Liver (tissue), 9 donors: ENCODE measurements around the gene NTHL1. TPM values are rescaled to one million over a fixed set of nuclear protein-coding genes. Genes with fewer than 3 reads are reported as not detected.
A peak's percentile ranks its signal among the peaks of the same experiment; 100 is the strongest.

Experiments
- DNase-seq: peaks from one replicate; pipeline ENCODE4 v3.0.0-alpha.2; 2017; ENCODE audit warnings: low spot score
- H3K27ac ChIP-seq, 2 donors: one replicate each; pipeline ENCODE4 v1.7.0; 2013; ENCODE audit warnings: inconsistent platforms in 2 of 2, low read length in 2 of 2, control low read depth in 1 of 2, low read depth in 1 of 2, mild to moderate bottlenecking in 1 of 2
- H3K27me3 ChIP-seq, 4 donors: one replicate each; pipeline versions ENCODE4 v1.6.1 to v1.7.0; 2013; ENCODE audit warnings: low read length in 3 of 4, inconsistent platforms in 1 of 4, mild to moderate bottlenecking in 1 of 4, moderate library complexity in 1 of 4; ENCODE audit not compliant: control insufficient read depth in 4 of 4, insufficient read depth in 4 of 4
- H3K36me3 ChIP-seq, 4 donors: one replicate each; pipeline versions ENCODE4 v1.6.1 to v1.7.0; 2013; ENCODE audit warnings: low read length in 3 of 4, mild to moderate bottlenecking in 3 of 4, low read depth in 1 of 4, moderate library complexity in 1 of 4; ENCODE audit not compliant: control insufficient read depth in 4 of 4, insufficient read depth in 3 of 4
- H3K4me1 ChIP-seq, 4 donors: one replicate each; pipeline versions ENCODE4 v1.6.1 to v1.7.0; 2013; ENCODE audit warnings: low read length in 3 of 4, mild to moderate bottlenecking in 3 of 4, moderate library complexity in 1 of 4; ENCODE audit not compliant: control insufficient read depth in 4 of 4, insufficient read depth in 4 of 4
- H3K4me3 ChIP-seq, 3 donors: one replicate each; pipeline versions ENCODE4 v1.6.1 to v1.7.0; 2013; ENCODE audit warnings: low read length in 3 of 3, control low read depth in 1 of 3, low read depth in 1 of 3, mild to moderate bottlenecking in 1 of 3
- H3K9ac ChIP-seq, 2 donors: one replicate each; pipeline ENCODE4 v1.7.0; 2013; ENCODE audit warnings: low read length in 2 of 2, mild to moderate bottlenecking in 2 of 2, moderate library complexity in 2 of 2, control low read depth in 1 of 2, low read depth in 1 of 2
- H3K9me3 ChIP-seq, 4 donors: one replicate each; pipeline versions ENCODE4 v1.6.1 to v1.7.0; 2013; ENCODE audit warnings: low read length in 3 of 4; ENCODE audit not compliant: control insufficient read depth in 4 of 4
- EGR1 ChIP-seq, 2 donors: IDR thresholded peaks; 2 replicates each; pipeline ENCODE4 v1.6.1; 2016 to 2018; ENCODE audit warnings: antibody characterized with exemption in 2 of 2, low read depth in 2 of 2
- FOXA1 ChIP-seq: IDR thresholded peaks from 2 replicates; pipeline ENCODE4 v1.6.1; 2016; ENCODE audit warnings: antibody characterized with exemption
- FOXA2 ChIP-seq: IDR thresholded peaks from 2 replicates; pipeline ENCODE4 v1.6.1; 2016; ENCODE audit warnings: antibody characterized with exemption
- GABPA ChIP-seq, 2 donors: IDR thresholded peaks in 1 of 2; conservative IDR thresholded peaks in 1 of 2; 2 replicates each; pipeline ENCODE4 v1.6.1; 2016; ENCODE audit warnings: antibody characterized with exemption in 2 of 2, mild to moderate bottlenecking in 1 of 2, moderate library complexity in 1 of 2
- HNF4A ChIP-seq, 2 donors: conservative IDR thresholded peaks; 2 replicates each; pipeline ENCODE4 v1.6.1; 2016; ENCODE audit warnings: antibody characterized with exemption in 2 of 2, mild to moderate bottlenecking in 2 of 2
- HNF4G ChIP-seq: IDR thresholded peaks from 2 replicates; pipeline ENCODE4 v1.6.1; 2016; ENCODE audit warnings: antibody characterized with exemption
- JUND ChIP-seq, 2 donors: IDR thresholded peaks; 2 replicates each; pipeline ENCODE4 v1.6.1; 2016; ENCODE audit warnings: antibody characterized with exemption in 2 of 2
- NR2F2 ChIP-seq: IDR thresholded peaks from 2 replicates; pipeline ENCODE4 v1.6.1; 2016; ENCODE audit warnings: antibody characterized with exemption
- RAD21 ChIP-seq, 2 donors: IDR thresholded peaks; 2 replicates each; pipeline ENCODE4 v1.6.1; 2016; ENCODE audit warnings: antibody characterized with exemption in 2 of 2, mild to moderate bottlenecking in 2 of 2
- RXRA ChIP-seq, 2 donors: IDR thresholded peaks; 2 replicates each; pipeline ENCODE4 v1.6.1; 2017 to 2018; ENCODE audit warnings: antibody characterized with exemption in 2 of 2, mild to moderate bottlenecking in 1 of 2
- SP1 ChIP-seq: IDR thresholded peaks from 2 replicates; pipeline ENCODE4 v1.6.1; 2018; ENCODE audit warnings: antibody characterized with exemption, mild to moderate bottlenecking
- TAF1 ChIP-seq: conservative IDR thresholded peaks from 2 replicates; pipeline ENCODE4 v1.6.1; 2016; ENCODE audit warnings: antibody characterized with exemption, mild to moderate bottlenecking
- YY1 ChIP-seq: IDR thresholded peaks from 2 replicates; pipeline ENCODE4 v1.6.1; 2016; ENCODE audit warnings: antibody characterized with exemption, mild to moderate bottlenecking
- WGBS: extraction: QIAGEN DNeasy Blood & Tissue Kit; methylation state at CpG from one replicate; pipeline ENCODE4 v1.1.7; 2013; 5-methylcytosine and 5-hydroxymethylcytosine counted together
- polyA plus RNA-seq, 2 donors: library from polyadenylated mRNA; stranded (reverse) in 1 of 2; unstranded in 1 of 2; fragments of 200-250 nt in 1 of 2; fragments of >200 nt in 1 of 2; fragmentation: Nextera tagmentation in 1 of 2; extraction: Ambion mirVana in 1 of 2; gene quantifications; one replicate each; pipeline versions ENCODE4 v1.2.1 to v1.2.3, GENCODE V29; 2013 to 2015
- total RNA-seq, 2 donors: library from RNA; depleted of rRNA; stranded (reverse); fragments of >200 nt; gene quantifications; one replicate each; pipeline ENCODE4 v1.2.3, GENCODE V29; 2014
- TF ChIP-seq, protein P1 (sequence below): fragments of 150-350 bp; IDR thresholded peaks from 2 replicates; pipeline ENCODE4 v1.5.1; 2017; ENCODE audit warnings: improper control_type of control experiment, low read depth, low read length; ENCODE audit not compliant: missing input control
- TF ChIP-seq, protein P2 (sequence below): IDR thresholded peaks from 2 replicates; pipeline ENCODE4 v1.6.1; 2016; ENCODE audit warnings: antibody characterized with exemption
- TF ChIP-seq, protein P3 (sequence below): IDR thresholded peaks from 2 replicates; pipeline ENCODE4 v1.6.1; 2016; ENCODE audit warnings: antibody characterized with exemption, mild to moderate bottlenecking
- TF ChIP-seq, protein P4 (sequence below): IDR thresholded peaks from 2 replicates; pipeline ENCODE4 v1.6.1; 2016; ENCODE audit warnings: antibody characterized with exemption
- TF ChIP-seq, protein P5 (sequence below): IDR thresholded peaks from 2 replicates; pipeline ENCODE4 v1.6.1; 2016; ENCODE audit warnings: antibody characterized with exemption
- donor health status: healthy.
- donor health status: healthy.
- donor health status: healthy.
- donor health status: healthy.
- donor health status: healthy.

NTHL1 gene
- total and polyA plus RNA-seq, 4 donors: 10.4 to 166 (median 19.1) TPM

DNA sequence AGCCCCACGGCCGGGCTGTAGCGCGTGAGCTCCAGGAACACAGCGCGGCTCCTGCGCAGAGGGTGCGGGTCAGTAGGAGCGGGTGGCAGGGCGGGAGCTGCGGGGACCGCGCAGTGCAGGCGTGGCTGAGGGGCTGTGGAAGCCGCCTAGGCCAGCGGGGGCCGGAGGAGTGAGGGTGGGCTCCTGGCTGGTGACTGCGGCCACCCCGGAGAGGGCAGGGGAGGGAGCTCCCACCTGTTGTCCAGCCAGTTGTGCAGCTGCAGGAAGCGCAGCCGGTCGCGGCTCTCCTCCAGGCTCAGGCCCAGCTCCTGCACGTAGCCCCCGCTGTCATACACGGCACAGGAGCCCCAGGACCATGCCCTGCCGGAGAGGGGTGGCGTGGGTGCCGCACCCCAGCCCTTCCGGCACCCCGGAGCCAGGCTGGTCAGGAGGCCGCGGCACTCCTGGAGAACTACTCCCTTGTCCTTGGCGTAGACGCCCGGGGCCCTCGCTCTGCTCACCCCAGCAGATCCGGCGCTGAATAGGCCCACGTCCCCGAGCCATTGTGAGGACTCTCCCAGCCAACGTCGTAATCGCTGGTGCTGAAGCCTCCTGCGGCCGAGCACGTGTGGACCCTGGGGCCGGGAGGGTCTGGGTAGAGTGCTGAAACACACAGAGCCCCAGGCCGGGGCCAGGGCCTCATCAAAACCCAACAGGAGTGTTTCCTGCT lies 44.1 kb upstream of the NTHL1 start:
- no peak overlapping the region for H3K4me3 ChIP-seq
- no peak overlapping the region for H3K9ac ChIP-seq
- 78% methylated on average over 49 of the region's 49 CpGs for WGBS
- H3K9me3 ChIP-seq: no peaks in the 10 kb centered on the region
- H3K27me3 ChIP-seq: no peaks in the 10 kb centered on the region
- no peak for DNase-seq
- H3K4me1 ChIP-seq: peaks cover 16 to 53% (median 36%) of the 10 kb centered on the region in 4 donors
- TF ChIP-seq SP1 (no peak), FOXA1 (no peak), TAF1 (no peak), RXRA (IDR thresholded peaks at IDR 0.05) (no peak), HNF4G (no peak), HNF4A (conservative IDR thresholded peaks at IDR 0.05) (no peak), FOXA2 (no peak), GABPA (IDR thresholded peaks at IDR 0.05 in 1 of 2, conservative IDR thresholded peaks at IDR 0.05 in 1 of 2) (no peak), JUND (IDR thresholded peaks at IDR 0.05) (no peak), RAD21 (IDR thresholded peaks at IDR 0.05) (no peak), EGR1 (IDR thresholded peaks at IDR 0.05; ENCODE audit: low read depth in 2 of 2) (no peak), NR2F2 (no peak), YY1 (no peak)
- TF ChIP-seq, protein P1, sequence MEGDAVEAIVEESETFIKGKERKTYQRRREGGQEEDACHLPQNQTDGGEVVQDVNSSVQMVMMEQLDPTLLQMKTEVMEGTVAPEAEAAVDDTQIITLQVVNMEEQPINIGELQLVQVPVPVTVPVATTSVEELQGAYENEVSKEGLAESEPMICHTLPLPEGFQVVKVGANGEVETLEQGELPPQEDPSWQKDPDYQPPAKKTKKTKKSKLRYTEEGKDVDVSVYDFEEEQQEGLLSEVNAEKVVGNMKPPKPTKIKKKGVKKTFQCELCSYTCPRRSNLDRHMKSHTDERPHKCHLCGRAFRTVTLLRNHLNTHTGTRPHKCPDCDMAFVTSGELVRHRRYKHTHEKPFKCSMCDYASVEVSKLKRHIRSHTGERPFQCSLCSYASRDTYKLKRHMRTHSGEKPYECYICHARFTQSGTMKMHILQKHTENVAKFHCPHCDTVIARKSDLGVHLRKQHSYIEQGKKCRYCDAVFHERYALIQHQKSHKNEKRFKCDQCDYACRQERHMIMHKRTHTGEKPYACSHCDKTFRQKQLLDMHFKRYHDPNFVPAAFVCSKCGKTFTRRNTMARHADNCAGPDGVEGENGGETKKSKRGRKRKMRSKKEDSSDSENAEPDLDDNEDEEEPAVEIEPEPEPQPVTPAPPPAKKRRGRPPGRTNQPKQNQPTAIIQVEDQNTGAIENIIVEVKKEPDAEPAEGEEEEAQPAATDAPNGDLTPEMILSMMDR: no peak
- TF ChIP-seq, protein P2, sequence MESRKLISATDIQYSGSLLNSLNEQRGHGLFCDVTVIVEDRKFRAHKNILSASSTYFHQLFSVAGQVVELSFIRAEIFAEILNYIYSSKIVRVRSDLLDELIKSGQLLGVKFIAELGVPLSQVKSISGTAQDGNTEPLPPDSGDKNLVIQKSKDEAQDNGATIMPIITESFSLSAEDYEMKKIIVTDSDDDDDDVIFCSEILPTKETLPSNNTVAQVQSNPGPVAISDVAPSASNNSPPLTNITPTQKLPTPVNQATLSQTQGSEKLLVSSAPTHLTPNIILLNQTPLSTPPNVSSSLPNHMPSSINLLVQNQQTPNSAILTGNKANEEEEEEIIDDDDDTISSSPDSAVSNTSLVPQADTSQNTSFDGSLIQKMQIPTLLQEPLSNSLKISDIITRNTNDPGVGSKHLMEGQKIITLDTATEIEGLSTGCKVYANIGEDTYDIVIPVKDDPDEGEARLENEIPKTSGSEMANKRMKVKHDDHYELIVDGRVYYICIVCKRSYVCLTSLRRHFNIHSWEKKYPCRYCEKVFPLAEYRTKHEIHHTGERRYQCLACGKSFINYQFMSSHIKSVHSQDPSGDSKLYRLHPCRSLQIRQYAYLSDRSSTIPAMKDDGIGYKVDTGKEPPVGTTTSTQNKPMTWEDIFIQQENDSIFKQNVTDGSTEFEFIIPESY: no peak
- TF ChIP-seq, protein P3, sequence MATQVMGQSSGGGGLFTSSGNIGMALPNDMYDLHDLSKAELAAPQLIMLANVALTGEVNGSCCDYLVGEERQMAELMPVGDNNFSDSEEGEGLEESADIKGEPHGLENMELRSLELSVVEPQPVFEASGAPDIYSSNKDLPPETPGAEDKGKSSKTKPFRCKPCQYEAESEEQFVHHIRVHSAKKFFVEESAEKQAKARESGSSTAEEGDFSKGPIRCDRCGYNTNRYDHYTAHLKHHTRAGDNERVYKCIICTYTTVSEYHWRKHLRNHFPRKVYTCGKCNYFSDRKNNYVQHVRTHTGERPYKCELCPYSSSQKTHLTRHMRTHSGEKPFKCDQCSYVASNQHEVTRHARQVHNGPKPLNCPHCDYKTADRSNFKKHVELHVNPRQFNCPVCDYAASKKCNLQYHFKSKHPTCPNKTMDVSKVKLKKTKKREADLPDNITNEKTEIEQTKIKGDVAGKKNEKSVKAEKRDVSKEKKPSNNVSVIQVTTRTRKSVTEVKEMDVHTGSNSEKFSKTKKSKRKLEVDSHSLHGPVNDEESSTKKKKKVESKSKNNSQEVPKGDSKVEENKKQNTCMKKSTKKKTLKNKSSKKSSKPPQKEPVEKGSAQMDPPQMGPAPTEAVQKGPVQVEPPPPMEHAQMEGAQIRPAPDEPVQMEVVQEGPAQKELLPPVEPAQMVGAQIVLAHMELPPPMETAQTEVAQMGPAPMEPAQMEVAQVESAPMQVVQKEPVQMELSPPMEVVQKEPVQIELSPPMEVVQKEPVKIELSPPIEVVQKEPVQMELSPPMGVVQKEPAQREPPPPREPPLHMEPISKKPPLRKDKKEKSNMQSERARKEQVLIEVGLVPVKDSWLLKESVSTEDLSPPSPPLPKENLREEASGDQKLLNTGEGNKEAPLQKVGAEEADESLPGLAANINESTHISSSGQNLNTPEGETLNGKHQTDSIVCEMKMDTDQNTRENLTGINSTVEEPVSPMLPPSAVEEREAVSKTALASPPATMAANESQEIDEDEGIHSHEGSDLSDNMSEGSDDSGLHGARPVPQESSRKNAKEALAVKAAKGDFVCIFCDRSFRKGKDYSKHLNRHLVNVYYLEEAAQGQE: no peak
- TF ChIP-seq, protein P4, sequence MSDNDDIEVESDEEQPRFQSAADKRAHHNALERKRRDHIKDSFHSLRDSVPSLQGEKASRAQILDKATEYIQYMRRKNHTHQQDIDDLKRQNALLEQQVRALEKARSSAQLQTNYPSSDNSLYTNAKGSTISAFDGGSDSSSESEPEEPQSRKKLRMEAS: no peak
- TF ChIP-seq, protein P5, sequence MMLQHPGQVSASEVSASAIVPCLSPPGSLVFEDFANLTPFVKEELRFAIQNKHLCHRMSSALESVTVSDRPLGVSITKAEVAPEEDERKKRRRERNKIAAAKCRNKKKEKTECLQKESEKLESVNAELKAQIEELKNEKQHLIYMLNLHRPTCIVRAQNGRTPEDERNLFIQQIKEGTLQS: no peak
- H3K27ac ChIP-seq: peak overlapping the region in 1 of 2 donors; percentile 20
- H3K36me3 ChIP-seq: peaks cover 4 to 36% (median 20%) of the 10 kb centered on the region in 4 donors
